GM13976 (cell line): ENCODE data around the gene NYAP2.

Experiments
- DNase-seq: peaks from one replicate; pipeline ENCODE4 v3.0.0; 2012; ENCODE audit warnings: low spot score
- CTCF ChIP-seq: IDR thresholded peaks from 2 replicates; pipeline ENCODE4 v1.5.1; 2012; ENCODE audit warnings: borderline replicate concordance, mild to moderate bottlenecking; ENCODE audit not compliant: insufficient read depth; ENCODE audit errors: extremely low read depth, missing control alignments, control extremely low read depth
- in situ Hi-C: fragments of 300-500 bp; cut with MboI; formaldehyde crosslinking; loops from one replicate; pipeline ENCODE4 v1.12.0; 2022; ENCODE audit warnings: low sequenced_read_pairs, mixed read lengths, inconsistent platforms; ENCODE audit not compliant: unreplicated experiment

NYAP2 gene

DNA sequence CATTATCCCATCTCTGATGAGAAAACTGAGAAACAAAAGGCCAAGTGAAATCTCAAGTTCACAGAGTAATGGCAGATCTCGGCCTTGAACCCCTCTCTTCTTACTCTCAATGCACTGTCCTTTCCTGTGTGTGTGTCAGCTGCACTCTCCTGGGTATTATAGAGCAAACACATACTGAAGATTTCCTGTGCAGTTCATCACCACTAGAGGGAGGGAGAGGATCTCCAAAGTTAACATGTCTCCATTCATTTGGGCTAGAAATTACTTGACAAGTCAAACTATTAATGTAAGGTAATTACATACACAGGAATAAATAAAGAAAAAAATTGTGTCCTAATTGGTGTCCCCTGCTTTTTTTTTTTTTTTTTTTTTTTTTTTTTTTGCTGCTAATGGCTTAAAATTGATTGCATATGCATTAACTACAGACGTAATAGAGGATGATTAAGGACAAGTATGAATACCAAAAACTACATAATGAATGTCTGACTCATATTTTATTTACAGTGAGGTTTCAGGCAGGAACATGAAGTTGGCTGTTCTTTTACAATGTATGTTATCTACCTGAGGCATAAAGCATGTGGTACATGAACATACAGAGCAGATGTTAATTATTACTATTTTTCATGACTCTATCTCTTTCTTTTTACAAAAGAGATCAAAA lies 269.2 kb downstream of the NYAP2 start:
- DNase-seq = peak; percentile 40
- TF ChIP-seq CTCF = peak; percentile 56
- in situ Hi-C loops = loop anchor here (25.0 kb wide), 3 partner anchors 381 to 1144 kb away; no protein-coding TSS in a partner anchor

GRCh38 chr2:225670111-225670974 lies 270.8 kb downstream of the NYAP2 start:
- in situ Hi-C loops = loop anchor here (25.0 kb wide), 3 partner anchors 383 to 1142 kb away; no protein-coding TSS in a partner anchor
- no peak for DNase-seq
- no peak for TF ChIP-seq CTCF

DNA sequence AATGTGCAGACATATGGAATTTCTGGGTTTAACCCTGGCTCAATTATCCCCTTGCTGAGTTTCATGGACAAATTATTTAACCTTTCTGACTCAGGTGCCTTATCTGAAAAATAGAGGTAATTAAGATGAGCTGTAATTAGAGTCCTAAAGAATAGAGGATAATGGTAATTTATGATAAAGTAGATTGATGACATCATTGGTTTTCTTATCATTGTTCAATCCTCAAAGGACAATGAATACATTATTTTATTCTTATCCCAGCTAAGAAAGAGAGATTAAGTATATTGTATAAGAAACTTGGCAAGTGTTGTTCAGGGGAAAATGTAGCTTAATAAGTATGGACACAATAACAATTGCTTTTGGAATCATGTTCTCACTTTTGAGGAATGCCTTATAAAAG lies 279.3 kb downstream of the NYAP2 start:
- no peak for DNase-seq
- no peak for TF ChIP-seq CTCF
- in situ Hi-C loops = no loop called here

GRCh38 chr2:225683258-225683657 lies 283.7 kb downstream of the NYAP2 start:
- in situ Hi-C loops = no loop called here
- DNase-seq = no peak
- TF ChIP-seq CTCF = no peak

DNA sequence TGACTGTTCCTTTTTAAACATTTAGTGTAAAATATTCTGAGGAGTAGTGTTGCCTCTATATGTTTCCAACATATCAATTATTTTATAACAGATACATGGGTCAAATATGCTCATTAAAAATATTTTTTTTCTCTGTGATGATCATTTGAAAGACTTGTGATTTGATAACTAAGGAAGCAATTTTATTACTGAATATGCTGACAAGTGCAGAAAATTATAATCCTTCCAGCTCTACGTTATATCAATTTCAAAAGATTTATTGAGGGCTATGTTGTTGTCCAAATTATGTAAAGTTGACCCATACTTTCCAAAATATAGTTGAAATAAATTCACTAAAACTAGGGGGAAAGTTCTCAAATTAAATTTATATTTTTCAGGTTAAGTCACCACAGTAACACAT lies 290.6 kb downstream of the NYAP2 start:
- in situ Hi-C loops = no loop called here
- DNase-seq = no peak
- TF ChIP-seq CTCF = no peak

DNA sequence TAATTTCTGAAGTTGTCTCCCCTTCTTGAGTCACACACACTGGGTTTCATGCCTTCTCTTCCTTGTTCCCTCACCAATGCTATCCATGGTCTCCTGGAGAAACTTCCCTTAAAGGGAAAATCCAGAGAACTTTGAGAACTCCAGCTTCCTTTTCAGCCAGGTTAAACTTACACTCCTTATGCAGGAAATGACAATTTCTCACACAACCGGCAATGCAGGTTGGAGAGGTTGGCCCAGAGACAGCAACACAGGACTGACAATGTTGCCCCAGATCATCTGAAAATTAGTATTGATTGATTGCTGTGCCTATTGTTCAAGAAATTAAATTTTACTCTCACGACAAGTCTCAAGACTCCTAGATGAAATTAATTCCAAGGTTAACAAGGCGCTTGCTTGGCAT lies 292.2 kb downstream of the NYAP2 start:
- in situ Hi-C loops = no loop called here
- TF ChIP-seq CTCF = no peak
- no peak for DNase-seq
